Measurements from ENCODE around the gene RAB17. TPM values are rescaled to one million over a fixed set of nuclear protein-coding genes. Genes with fewer than 3 reads are reported as not detected.
A peak's percentile ranks its signal among the peaks of the same experiment; 100 is the strongest.

Gene RAB17
- total and polyA plus RNA-seq, 12 donors = 1.9 to 7.6 (median 4.8) TPM

DNA sequence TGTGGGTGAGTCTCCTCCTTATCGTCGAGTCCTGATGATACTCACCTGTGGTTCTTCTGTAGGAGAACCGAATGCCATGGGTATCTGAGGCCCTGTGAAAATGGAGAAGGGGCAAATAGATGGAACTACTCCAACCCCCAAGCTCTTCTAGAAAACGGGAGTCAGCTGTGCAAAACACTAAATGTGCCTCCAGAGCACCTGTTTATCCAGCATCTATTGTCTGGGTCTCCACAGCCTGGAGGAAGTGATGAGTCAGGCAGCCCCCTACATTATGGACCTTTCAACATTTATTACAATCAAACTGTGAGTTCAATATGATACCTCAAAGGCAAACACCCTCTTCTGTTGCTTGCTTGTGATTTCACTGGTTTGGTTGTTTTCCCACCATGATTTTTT is 27.1 kb upstream of the RAB17 start:
- TF ChIP-seq, protein P1, sequence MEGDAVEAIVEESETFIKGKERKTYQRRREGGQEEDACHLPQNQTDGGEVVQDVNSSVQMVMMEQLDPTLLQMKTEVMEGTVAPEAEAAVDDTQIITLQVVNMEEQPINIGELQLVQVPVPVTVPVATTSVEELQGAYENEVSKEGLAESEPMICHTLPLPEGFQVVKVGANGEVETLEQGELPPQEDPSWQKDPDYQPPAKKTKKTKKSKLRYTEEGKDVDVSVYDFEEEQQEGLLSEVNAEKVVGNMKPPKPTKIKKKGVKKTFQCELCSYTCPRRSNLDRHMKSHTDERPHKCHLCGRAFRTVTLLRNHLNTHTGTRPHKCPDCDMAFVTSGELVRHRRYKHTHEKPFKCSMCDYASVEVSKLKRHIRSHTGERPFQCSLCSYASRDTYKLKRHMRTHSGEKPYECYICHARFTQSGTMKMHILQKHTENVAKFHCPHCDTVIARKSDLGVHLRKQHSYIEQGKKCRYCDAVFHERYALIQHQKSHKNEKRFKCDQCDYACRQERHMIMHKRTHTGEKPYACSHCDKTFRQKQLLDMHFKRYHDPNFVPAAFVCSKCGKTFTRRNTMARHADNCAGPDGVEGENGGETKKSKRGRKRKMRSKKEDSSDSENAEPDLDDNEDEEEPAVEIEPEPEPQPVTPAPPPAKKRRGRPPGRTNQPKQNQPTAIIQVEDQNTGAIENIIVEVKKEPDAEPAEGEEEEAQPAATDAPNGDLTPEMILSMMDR (IDR thresholded peaks at IDR 0.05) = no peak
- ATAC-seq (no peak), DNase-seq (no peak)
- Histone ChIP-seq H3K4me3 (no peak overlapping the region), H3K27ac (peak overlapping the region; percentile 12 to 91 (median 86)), H3K36me3 (no peaks in the 10 kb centered on the region), H3K27me3 (no peaks in the 10 kb centered on the region), H3K4me1 (peaks cover 15 to 72% (median 51%) of the 10 kb centered on the region in 9 donors), H3K9me3 (no peaks in the 10 kb centered on the region)
- WGBS, 2 donors = 61 to 65% methylated on average over 4 of the region's 4 CpGs
- intact Hi-C loops (cut with DNase I) = no loop called here

DNA sequence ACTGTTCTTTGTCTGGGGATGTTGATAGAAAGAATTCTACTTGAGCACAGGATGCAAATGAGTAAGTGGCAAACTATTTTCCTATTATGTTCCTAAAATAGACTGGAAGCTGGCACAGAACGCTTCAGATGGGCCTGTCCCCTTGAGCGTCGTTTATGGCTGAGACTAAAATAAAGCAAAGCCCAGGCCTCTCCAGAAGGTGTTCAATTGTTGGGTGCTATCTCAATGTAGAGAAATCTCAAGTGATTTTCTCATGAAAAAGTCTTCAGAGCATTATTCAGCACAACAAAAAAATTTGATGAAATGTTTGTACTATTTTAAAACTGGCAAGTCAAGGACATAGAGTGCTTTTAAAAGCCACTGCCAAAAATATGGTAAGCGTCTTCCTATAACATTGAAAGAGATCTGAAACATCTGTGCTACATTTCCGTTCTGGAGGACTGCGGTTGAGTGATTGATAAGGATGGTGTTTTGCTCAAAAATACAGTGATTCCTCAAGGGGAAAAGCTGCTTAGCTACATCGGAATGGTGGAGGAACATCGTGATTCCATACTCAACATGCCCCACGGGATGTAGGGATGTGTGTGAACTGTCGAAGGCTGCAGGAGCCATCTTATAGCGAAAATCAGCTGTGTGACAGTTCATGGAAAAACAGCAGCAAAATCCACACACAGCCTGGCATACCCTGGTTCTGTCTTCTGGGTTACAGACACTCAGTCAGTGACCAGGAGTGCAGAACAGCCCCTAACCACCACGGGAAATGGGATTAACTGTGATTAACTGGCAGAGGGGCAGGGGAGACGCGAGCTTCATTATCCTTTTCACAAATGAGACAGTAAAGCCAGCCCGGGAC is 26.4 kb upstream of the RAB17 start:
- H3K27ac ChIP-seq = peak overlapping the region; percentile 12 to 91 (median 86)
- peaks cover 15 to 66% (median 48%) of the 10 kb centered on the region in 9 donors for H3K4me1 ChIP-seq
- DNase-seq (no peak), ATAC-seq (peak; percentile 73 to 93 (median 86))
- 31 to 39% methylated on average over 15 of the region's 15 CpGs for WGBS, 2 donors
- intact Hi-C loops (cut with DNase I) = no loop called here
- H3K27me3 ChIP-seq = no peaks in the 10 kb centered on the region
- no peaks in the 10 kb centered on the region for H3K9me3 ChIP-seq
- no peak overlapping the region for H3K4me3 ChIP-seq
- TF ChIP-seq, protein P1 (IDR thresholded peaks at IDR 0.05) = no peak
- H3K36me3 ChIP-seq = no peaks in the 10 kb centered on the region

DNA sequence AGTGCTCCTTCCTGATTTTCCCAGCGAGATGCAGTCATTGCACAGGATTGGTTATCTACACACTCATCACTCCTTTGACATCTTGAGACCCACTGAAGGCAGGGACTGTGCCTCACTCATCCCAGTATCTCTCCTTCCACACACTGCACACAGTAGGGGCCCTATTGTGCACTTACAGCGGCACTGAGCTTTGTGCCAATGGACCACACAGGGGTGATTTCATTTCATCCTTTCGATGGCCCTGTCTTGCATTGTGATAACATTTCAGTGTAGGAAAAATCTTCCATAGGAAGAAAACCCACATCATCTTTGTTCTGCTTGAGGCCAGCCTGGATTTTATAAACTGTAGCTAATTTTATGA is 25.8 kb upstream of the RAB17 start:
- Histone ChIP-seq H3K27me3 (no peaks in the 10 kb centered on the region), H3K9me3 (no peaks in the 10 kb centered on the region), H3K36me3 (no peaks in the 10 kb centered on the region), H3K27ac (peak overlapping the region; percentile 12 to 91 (median 86)), H3K4me1 (peaks cover 15 to 63% (median 47%) of the 10 kb centered on the region in 9 donors), H3K4me3 (no peak overlapping the region)
- ATAC-seq (peak in 6 of 8 donors; percentile 10 to 69 (median 13)), DNase-seq (no peak)
- WGBS, 2 donors = 34 to 45% methylated on average over 3 of the region's 3 CpGs
- intact Hi-C loops (cut with DNase I) = no loop called here
- TF ChIP-seq, protein P1 (IDR thresholded peaks at IDR 0.05) = no peak

DNA sequence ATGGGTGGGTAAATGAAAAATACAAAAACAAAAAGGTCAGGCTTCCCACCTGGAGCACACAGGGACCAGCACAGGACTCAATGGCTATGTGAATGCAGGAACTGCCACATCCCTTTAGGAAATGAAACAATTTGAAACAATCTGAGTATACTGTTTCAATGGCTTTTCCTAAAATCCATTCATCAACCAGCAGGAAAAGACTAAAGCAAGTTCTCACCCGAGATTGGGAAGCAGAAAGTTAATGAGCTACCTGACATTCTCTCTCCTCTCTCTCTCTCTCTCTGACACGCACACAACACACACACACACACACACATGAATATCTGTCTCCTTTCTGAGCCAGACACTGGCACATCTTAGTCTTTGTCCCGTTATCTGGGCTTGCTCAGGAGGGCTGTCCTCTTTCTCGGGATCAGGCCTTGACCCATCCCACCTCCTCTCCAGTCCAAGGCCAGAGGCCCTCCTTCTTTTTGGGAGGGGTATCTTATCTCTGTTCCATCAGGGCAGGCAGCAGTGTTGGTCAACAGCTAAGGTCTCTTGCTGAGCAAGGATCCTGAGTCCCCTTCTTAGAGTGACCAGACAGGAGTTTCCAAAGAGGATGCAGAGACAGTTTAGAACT is 25.2 kb upstream of the RAB17 start:
- ATAC-seq = peak in 4 of 8 donors; percentile 9 to 40 (median 16)
- intact Hi-C loops (cut with DNase I) = no loop called here
- TF ChIP-seq, protein P1 (IDR thresholded peaks at IDR 0.05) = no peak
- H3K36me3 ChIP-seq = no peaks in the 10 kb centered on the region
- H3K27ac ChIP-seq = peak overlapping the region; percentile 12 to 91 (median 86)
- H3K4me1 ChIP-seq = peaks cover 15 to 63% (median 47%) of the 10 kb centered on the region in 9 donors
- H3K27me3 ChIP-seq = no peaks in the 10 kb centered on the region
- WGBS, 2 donors = 35 to 45% methylated on average over 4 of the region's 4 CpGs
- no peaks in the 10 kb centered on the region for H3K9me3 ChIP-seq
- no peak for DNase-seq
- H3K4me3 ChIP-seq = no peak overlapping the region

Data from heart right ventricle (tissue), 16 donors.